ENCODE results near the gene NCOA3. TPM values are rescaled to one million over a fixed set of nuclear protein-coding genes. Genes with fewer than 3 reads are reported as not detected.
A peak's percentile ranks its signal among the peaks of the same experiment; 100 is the strongest.

Gene NCOA3
- total and polyA plus RNA-seq, 2 experiments from 2014 or later = 6.7 to 25.8 TPM

GRCh38 chr20:47586649-47587294, 85.1 kb downstream of the NCOA3 start:
- Mint-ChIP-seq H3K9me3 (no peaks in the 10 kb centered on the region), H3K27me3 (ENCODE audit: insufficient read depth, low read depth, poor library complexity) (peaks cover 6% of the 10 kb centered on the region), H3K27ac (peak overlapping the region; percentile 74), H3K4me1 (peaks cover 32% of the 10 kb centered on the region), H3K4me3 (0 out of 3 replicates have a peak overlapping the region, but pooled peaks have one; percentile 5), H3K36me3 (ENCODE audit: low read depth) (no peaks in the 10 kb centered on the region; the same call in 2 of the 3 replicates)
- H3K36me3 ChIP-seq (ENCODE audit: insufficient read depth) = no peaks in the 10 kb centered on the region
- H3K27ac ChIP-seq (ENCODE audit: low read depth) = peak overlapping the region; percentile 42; the same call in 1 of the 2 replicates
- peaks cover 42% of the 10 kb centered on the region for H3K79me2 ChIP-seq (replicated peaks; ENCODE audit: insufficient read depth)
- TF ChIP-seq ETS1 (IDR thresholded peaks at IDR 0.05) (no peak), ZNF114 (CRISPR knock-in tag; IDR thresholded peaks at IDR 0.05) (no peak), CREB1 (CRISPR knock-in tag; IDR thresholded peaks at IDR 0.05; ENCODE audit: low read depth) (peak; percentile 46; the same call in 1 of the 2 replicates)
- no peaks in the 10 kb centered on the region for H3F3A ChIP-seq (replicated peaks; ENCODE audit: low read depth)
- DNase-seq (ENCODE audit: low spot score) (peak; percentile 66), ATAC-seq (peak; percentile 68)
- H3K27me3 ChIP-seq (ENCODE audit: insufficient read depth) = no peaks in the 10 kb centered on the region
- H4K20me1 ChIP-seq (replicated peaks; ENCODE audit: insufficient read depth) = no peaks in the 10 kb centered on the region
- no peak overlapping the region for H2AFZ ChIP-seq
- no peaks in the 10 kb centered on the region for H3K9me2 ChIP-seq (ENCODE audit: insufficient read depth)
- H3K4me3 ChIP-seq = 0 out of 2 replicates have a peak overlapping the region, but pooled peaks have one; percentile 5
- peaks cover 26% of the 10 kb centered on the region for H3K4me1 ChIP-seq (ENCODE audit: insufficient read depth)
- H3K4me2 ChIP-seq = peak overlapping the region; percentile 18

- H3K27ac Mint-ChIP-seq = peak overlapping the region; percentile 59; the same call in 1 of the 2 replicates
- H4K20me1 ChIP-seq (replicated peaks; ENCODE audit: insufficient read depth) = no peaks in the 10 kb centered on the region
- H3K36me3 Mint-ChIP-seq (ENCODE audit: low read depth) = no peaks in the 10 kb centered on the region; the same call in 2 of the 3 replicates
- peaks cover 32% of the 10 kb centered on the region for H3K4me1 Mint-ChIP-seq
- no peaks in the 10 kb centered on the region for H3K27me3 ChIP-seq (ENCODE audit: insufficient read depth)
- no peak overlapping the region for H3K4me3 ChIP-seq
- H2AFZ ChIP-seq = no peak overlapping the region
- H3K27me3 Mint-ChIP-seq (ENCODE audit: insufficient read depth, low read depth, poor library complexity) = peaks cover 8% of the 10 kb centered on the region
- no peaks in the 10 kb centered on the region for H3K9me2 ChIP-seq (ENCODE audit: insufficient read depth)
- ATAC-seq (no peak), DNase-seq (ENCODE audit: low spot score) (no peak)
- peaks cover 26% of the 10 kb centered on the region for H3K4me1 ChIP-seq (ENCODE audit: insufficient read depth)
- H3K27ac ChIP-seq (ENCODE audit: low read depth) = no peak overlapping the region
- no peak overlapping the region for H3K4me3 Mint-ChIP-seq
- H3K4me2 ChIP-seq = no peak overlapping the region
- no peaks in the 10 kb centered on the region; the same call in 2 of the 3 replicates for H3K9me3 Mint-ChIP-seq
- no peaks in the 10 kb centered on the region for H3K36me3 ChIP-seq (ENCODE audit: insufficient read depth)
- no peaks in the 10 kb centered on the region for H3F3A ChIP-seq (replicated peaks; ENCODE audit: low read depth)
- peaks cover 45% of the 10 kb centered on the region for H3K79me2 ChIP-seq (replicated peaks; ENCODE audit: insufficient read depth)
- TF ChIP-seq STAT1 (IDR thresholded peaks at IDR 0.05; ENCODE audit: unreplicated experiment) (no peak), ETS1 (IDR thresholded peaks at IDR 0.05) (no peak), POLR2AphosphoS5 (IDR thresholded peaks at IDR 0.05; ENCODE audit: low read depth) (no peak), ZNF462 (CRISPR knock-in tag; IDR thresholded peaks at IDR 0.05) (no peak), CTCF (conservative IDR thresholded peaks at IDR 0.05; ENCODE audit: low read depth in 2 of 2) (no peak), ZNF331 (CRISPR knock-in tag; IDR thresholded peaks at IDR 0.05; ENCODE audit: low read depth) (no peak), CREB1 (CRISPR knock-in tag; IDR thresholded peaks at IDR 0.05; ENCODE audit: low read depth) (no peak), EZH2 (IDR thresholded peaks at IDR 0.05; ENCODE audit: low read depth, unreplicated experiment) (no peak), EZH2phosphoT487 (IDR thresholded peaks at IDR 0.05; ENCODE audit: unreplicated experiment) (no peak)
Observed at GRCh38 chr20:47588158-47588557, 86.5 kb downstream of the NCOA3 start.

Measured in GM23338 (cell line).